Measurements from ENCODE around the gene MAST2.
"Not testable (repeated sequence)": the region's sequence is repeated elsewhere in the genome, so short reads cannot be mapped to it uniquely, and the experiment has no call there.

MAST2 gene

DNA sequence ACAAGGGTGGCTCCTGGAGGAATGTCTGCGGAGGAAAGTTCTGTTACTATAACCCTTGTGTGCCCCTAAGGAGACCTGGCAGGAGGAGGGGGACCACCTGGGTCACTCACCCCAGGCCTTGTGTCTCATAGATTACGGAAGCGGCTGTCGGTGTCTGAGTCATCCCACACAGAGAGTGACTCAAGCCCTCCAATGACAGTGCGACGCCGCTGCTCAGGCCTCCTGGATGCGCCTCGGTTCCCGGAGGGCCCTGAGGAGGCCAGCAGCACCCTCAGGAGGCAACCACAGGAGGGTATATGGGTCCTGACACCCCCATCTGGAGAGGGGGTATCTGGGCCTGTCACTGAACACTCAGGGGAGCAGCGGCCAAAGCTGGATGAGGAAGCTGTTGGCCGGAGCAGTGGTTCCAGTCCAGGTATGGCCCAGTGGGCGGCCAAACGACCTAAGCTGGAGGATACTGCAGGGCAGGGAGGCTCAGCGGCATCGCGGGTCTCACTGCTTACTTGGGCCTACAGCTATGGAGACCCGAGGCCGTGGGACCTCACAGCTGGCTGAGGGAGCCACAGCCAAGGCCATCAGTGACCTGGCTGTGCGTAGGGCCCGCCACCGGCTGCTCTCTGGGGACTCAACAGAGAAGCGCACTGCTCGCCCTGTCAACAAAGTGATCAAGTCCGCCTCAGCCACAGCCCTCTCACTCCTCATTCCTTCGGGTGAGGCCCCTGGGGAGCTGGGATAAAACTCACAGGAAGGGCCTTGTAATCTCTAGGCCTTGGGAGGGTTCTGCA, 227.7 kb downstream of the MAST2 start:
- DNase-seq, result no peak

DNA sequence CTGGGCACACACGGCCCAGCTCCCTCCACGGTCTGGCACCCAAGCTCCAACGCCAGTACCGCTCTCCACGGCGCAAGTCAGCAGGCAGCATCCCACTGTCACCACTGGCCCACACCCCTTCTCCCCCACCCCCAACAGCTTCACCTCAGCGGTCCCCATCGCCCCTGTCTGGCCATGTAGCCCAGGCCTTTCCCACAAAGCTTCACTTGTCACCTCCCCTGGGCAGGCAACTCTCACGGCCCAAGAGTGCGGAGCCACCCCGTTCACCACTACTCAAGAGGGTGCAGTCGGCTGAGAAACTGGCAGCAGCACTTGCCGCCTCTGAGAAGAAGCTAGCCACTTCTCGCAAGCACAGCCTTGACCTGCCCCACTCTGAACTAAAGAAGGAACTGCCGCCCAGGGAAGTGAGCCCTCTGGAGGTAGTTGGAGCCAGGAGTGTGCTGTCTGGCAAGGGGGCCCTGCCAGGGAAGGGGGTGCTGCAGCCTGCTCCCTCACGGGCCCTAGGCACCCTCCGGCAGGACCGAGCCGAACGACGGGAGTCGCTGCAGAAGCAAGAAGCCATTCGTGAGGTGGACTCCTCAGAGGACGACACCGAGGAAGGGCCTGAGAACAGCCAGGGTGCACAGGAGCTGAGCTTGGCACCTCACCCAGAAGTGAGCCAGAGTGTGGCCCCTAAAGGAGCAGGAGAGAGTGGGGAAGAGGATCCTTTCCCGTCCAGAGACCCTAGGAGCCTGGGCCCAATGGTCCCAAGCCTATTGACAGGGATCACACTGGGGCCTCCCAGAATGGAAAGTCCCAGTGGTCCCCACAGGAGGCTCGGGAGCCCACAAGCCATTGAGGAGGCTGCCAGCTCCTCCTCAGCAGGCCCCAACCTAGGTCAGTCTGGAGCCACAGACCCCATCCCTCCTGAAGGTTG, 231.4 kb downstream of the MAST2 start:
- no peak for DNase-seq

DNA sequence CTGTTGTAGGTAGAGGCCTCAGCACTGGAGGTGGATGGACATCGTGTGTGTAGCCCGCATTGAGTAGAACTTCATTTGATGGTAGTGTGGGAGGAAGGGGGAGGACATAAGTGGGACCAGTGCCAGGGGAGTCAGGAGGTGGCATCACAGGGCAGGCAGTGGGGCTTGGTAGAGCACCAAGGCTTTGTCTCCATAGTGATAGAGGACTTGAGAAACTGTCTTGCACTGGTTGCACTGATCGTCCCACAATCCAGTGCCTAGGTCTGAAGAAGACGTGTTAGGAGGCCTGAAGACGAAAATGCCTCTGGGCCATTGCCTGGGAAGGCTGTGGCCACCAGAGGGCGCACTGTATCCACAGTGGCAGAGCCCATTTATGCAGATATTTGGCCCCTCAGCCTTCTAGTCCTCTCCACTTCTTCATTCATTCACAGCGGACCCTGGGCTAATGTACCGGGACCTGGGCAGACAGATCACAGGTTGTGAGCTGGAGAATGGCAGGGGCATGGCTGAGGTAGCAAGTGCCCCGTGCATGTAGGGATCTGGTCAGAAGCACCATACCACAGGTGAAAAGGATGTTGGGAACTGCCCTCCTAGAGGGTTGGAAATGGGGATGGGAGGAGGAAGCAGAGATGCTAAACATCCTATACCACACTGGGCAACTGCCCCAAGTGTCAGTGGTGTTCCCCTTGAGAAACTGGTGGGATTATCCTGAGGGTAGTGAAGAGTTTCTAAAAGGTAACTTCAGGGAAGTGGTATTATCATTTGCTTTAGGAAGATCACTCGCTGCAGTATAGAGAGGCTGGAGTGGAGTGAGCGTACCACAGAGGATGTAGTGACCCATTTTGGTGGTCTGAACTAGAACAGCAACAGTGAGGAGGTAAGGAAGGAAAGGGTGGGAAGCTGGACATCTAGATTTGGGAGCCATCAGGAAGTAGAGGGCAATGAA, 233.8 kb downstream of the MAST2 start:
- DNase-seq, result peak; percentile 88

DNA sequence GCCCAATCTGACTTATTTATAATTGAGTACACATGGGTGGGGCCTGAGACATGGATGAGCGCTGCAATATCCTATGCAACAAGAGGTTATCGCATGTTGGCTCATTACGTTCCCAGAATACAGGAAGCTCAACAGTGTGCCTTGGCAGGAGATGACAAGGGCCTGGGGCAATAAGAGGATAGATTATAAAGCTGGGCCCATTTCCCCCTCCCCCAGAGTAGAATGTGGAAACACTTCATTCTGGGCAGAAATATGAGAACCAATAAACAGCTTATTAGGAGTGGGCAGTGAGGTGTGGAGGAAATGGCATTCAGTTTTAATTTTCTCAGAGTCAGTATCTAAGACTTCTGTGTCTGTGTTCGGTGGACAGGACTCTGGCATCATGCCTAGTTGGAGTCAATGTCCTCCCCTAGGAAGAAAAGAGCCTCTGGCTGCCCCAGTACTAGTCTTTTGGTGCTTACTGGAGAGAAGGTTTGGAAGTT, 236.2 kb downstream of the MAST2 start:
- DNase-seq, result no peak

DNA sequence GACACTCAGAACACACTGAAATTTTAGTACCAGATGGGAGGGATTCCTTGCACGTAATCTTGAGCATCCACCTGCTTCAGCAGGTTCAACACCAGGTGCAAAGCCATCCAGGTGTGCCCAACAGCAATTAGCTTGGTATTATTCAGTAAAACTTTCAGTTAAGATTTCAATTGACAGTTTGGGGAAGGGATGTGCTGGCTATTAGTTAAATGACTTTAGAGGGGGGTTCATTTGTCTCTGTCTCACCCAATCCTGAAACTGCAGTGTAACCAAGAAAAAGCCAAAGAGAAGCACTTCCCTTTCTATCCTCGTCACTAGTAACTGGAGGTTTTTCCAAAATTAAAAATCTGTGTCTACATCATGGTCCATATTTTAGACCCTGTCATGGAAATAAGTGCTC, 238.1 kb downstream of the MAST2 start:
- no peak for DNase-seq

DNA sequence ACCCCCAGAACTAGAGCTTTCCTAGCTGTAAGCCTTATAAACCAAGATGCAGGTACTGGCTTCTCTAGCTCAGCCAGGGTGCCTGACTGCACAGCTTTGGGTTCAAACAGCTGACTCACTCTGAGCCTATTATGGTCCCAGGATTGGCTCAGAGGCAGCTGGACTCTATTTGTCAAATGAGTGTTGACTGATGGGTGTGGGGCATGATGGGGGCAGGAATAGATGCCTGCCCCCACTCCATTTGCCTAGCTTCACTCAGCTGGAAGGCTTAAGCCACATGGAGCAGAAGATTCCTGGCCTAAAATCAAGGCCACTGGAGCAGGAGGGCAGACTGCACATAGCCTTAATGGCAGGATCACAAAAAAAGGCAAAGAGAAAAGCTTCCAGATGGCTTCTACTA, 238.6 kb downstream of the MAST2 start:
- DNase-seq, result no peak

DNA sequence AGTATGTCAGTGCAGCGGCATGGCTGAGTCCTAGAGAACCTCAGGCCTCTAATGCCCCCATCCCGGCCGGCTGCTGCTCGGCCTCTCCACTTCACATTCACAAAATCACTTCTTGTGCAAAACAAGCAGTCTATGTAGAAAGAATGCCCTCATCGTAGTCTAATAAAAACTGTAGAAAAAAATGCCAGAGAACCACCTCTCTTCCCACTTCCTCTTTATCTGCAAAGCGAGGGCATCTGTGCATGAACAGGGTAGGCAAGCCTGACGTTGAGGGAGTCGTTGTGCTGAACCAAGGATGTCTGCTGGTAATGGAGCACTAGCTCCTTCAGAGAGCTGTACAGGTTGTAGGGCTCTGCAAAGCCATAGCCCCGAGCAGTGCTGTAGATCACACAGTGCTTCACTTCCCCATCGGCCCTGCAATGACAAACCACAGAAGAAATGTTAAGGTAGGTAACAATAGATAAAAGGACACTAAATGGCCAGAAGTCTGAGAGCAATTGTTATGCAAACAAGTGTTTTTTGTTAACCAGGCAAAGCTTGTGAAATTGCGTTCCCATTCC, 240.1 kb downstream of the MAST2 start:
- DNase-seq, result no peak

DNA sequence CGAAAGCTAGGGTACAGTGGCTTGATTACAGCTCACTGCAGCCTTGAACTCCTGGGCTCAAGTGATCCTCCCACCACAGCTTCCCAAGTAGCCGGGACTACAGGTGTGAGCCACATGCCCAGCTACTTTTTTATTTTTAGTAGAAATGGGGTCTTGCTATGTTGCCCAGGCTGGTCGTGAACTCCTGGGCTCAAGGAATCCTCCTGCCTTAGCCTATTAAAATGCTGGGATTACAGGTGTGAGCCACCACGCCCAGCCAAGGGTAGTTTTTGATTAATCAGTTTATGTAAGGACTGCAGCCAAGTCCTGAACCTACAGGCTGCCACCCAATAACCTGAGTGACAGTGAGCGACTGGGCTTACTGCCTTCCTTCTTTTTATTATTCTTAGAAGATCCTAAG, 240.7 kb downstream of the MAST2 start:
- no peak for DNase-seq

DNA sequence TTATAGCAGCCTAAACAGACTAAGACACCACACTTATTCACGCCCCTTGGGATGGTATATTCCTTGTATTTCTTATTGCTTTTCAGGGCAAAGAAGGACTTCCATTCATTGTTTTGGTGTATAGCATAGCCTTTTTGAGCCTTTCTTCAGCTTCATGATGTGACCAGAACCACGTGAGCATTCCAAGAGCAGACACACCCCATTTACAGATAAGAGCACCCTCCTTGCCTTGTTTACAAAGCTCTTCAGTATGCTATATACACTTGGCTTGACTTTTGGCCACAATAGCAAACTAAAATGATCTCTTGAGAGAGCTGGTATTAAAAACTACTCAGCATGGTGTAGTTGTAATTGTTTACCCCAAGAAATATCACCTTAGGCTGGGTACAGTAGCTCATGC, 250.3 kb downstream of the MAST2 start:
- no peak for DNase-seq

DNA sequence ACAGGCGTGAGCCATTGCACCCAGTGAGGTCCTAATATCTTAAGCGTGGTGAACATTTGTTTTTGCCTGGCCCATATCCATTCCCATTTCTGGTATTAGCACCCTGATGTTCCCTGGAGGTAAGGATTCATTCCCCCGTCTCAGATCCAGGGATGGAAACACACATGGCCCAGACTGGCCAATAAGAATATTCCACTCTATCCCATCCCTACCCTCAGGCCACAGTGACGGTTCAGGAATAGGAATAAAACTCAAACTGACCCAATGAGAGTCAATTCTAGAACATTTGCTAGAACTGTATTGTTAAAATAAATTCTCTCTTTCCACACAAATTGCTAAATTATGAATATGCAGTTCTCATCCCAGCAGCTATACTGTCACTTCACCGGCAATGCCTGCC, 252.9 kb downstream of the MAST2 start:
- no peak for DNase-seq

DNA sequence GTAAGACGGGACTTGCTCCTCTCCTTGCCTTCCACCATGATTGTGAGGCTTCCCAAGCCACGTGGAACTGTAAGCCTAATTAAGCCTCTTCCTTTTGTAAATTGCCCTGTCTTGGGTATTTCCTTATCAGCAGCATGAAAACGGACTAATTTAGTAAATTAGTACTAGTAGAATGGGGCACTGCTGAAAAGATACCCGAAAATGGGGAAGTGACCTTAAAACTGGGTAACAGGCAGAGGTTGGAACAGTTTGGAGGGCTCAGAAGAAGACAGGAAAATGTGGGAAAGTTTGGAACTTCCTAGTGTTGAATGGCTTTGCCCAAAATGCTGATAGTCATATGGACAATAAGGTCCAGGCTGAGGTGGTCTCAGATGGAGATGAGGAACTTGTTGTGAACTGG, 253.8 kb downstream of the MAST2 start:
- DNase-seq, result not testable (repeated sequence)

DNA sequence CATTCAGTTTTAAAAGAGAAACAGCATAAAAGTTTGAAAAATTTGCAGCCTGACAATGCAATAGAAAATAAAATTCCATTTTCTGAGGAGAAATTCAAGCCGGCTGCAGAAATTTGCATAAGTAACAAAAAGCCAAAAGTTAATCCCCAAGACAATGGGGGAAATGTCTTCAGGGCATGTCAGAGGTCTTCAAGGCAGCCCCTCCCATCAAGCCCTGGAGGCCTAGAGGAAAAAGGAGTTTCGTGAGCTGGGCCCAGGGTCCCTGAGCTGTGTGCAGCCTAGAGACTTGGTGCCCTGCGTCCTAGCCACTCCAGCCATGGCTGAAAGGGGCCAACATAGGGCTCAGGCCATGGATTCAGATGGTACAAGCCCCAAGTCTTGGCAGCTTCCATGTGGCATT, 254.4 kb downstream of the MAST2 start:
- DNase-seq, result no peak

DNA sequence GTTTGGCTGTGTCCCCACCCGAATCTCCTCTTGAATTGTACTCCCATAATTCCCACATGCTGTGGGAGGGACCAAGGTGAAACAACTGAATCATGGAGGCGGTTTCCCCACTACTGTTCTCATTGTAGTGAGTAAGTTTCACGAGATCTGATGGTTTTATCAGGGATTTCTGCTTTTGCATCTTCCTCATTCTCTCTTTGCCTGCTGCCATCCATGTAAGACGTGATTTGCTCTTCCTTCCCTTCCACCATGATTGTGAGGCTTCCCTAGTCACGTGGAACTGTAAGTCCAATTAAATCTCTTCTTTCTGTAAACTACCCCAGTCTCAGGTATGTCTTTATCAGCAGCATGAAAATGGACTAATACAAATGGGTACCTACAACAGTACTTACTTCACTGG, 255.5 kb downstream of the MAST2 start:
- no peak for DNase-seq

DNA sequence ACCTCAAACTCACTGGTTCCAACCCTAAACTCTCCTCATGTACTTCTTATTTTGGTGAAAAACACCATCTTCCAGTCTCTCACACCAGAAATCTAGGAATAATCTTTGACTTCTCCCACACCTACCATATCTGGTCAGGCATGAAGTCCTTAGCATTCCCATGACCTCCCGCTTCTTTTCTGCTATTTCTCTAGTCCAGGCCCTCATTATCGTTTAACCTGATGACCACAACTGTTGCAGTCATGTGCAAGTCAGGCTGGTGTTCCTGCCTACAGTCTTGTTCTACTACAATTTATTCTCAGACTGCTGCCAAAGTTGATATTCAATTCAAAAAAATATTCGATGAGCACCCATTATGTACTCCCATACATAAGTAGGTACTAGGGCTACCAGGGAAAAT, 257.7 kb downstream of the MAST2 start:
- DNase-seq, result no peak

DNA sequence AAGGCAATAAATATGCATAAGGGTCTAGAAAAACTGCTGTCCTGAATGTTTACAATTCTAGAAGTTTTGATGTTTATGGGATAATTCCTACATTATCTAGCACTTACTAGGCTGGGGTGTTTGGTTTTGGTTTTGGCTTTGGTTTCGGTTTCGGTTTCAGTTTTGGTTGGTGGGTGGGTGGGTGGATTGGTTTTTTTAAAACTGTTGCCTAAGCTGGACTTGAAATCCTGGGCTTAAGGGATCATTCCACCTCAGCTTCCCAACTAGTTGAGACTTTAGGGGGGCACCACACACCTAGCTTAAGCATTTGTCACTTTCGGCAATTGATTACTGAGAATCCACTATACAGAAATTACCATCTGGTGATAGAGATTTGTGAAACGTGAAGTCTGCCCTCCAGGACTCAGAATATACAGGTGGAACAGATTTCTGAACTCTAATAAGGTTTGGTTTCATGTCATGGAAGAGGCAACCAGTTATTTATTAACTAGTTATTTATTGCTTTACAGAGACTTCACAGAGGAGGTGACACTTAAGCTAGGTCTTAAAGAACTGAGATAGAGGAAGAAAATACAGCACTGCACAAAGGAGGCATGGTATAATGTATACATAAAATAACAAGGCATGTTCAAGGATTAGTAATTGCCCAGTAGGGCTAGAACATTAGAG, 259.4 kb downstream of the MAST2 start:
- DNase-seq, result no peak

DNA sequence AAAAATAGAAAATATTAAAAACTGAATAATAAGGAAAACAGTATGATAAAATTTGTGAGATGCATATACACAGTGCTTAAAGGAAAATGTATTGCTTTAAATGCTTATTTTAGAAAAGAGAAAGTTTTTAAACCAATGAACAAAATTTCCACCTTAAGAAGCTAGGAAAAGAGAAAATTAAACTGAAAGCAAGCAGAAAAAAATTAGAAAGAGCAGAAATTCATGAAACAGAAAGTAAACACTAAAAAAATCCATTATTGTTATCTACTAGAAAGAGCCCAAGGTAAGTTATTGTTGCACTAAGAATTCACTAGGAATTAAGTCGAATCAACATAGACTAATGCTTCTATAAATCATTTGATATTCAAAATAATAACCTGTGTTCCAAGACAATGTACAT, 261.3 kb downstream of the MAST2 start:
- no peak for DNase-seq

DNA sequence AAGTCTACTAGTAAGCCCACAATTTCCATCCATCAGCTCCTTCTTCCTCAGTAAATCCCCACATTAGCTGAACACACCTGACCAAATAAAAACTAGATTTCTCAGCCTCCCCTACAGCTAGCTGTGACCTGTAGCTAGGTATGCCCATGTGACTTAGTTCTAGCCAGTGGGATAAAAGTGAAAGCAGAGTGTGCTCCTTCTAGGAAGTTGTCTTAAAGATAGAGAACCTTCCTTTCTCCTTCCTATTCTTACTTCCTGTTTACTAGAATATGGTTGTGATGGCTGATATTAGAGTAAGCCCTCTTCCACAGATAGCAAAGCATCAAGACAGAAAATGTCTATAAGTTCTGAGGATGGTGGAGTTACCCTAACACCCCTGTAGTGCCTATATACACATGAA, 262.0 kb downstream of the MAST2 start:
- no peak for DNase-seq

DNA sequence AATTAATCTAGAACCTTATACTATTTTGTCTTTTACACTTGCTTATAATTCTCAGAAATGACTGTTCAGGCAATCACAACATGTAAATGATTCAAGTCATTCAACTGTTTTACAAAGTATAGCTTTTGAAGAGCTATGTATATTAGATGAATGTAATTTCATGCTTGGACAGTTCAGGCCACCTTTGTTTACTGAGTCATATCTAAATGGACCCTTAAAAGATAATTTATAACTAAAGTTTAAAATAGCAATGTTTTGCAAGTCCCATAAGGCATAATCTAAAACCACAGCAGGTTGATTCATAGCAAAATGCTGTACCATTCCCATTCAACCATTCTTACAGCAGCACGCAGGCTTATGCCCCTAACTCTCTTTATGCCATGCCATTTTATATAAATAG, 264.2 kb downstream of the MAST2 start:
- no peak for DNase-seq

DNA sequence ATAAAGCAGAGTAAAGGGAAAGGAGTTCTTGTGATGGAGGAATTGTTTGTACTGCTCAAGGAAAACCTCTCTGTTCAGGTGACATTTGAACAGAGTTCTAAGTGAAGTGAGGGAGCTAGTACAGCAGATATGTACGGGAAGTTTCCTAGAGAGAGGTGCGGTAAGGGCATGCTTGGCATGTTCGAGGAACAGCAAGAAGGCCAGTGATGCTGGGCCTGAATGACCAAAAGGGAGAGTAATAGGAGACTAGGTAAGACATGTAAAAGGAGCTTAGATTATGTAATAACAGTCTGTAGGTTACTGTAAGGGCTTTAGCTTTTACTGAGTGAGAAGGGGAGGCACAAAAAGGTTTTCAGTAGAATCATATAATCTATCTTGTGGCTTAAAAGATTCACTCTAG, 265.1 kb downstream of the MAST2 start:
- no peak for DNase-seq

DNA sequence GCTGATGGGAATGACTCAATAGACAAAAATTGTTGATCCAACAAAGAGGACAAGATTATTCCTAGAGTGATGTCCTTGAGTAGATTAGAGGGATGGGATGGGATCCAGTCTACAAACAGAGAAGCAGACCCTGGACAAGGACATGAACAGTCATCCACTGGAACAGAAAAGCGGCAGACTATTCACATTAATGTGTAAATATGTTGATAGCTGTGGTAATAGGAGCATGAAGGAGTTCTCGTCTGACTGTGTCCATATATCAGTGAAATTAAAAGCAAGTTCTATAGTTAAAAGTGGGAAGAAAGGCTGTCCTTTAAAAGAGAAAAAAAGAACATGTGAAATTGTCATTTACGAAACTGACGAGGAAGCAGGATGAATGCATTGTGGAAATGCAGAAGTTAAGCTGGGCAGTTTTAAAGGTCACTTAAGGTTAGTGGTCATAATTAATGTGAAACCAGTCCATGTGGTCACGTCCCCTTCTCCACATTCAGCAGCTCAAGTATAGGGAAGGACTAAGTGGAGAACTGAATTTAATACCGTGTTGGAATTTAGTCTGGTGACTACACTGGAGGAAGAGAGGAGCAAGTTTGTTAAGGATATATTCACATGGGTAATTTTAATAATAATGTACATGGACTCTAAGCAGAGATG, 266.9 kb downstream of the MAST2 start:
- no peak for DNase-seq

DNA sequence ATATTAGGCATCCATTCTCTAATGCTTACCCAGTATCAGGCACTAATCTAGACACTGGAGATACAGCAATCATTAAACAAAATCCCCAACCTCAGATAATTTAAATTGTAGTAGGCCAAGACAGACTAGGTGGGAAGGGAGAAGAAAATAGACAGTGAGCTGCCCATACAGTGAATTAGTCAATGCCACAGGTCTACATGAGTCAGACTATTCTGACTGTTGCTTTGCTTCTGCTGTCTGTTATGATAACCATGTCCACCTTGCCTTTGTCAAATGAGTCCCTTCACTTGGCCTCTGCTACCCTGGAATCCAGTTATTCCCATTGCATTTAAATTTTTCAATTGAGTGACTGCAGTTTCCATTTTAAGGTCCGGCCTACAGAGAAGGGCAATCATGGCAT, 269.6 kb downstream of the MAST2 start:
- DNase-seq, result no peak

Data from T-helper 9 cell (primary cell).